ENCODE results near the gene MTMR12. TPM values are rescaled to one million over a fixed set of nuclear protein-coding genes. Genes with fewer than 3 reads are reported as not detected.
A peak's percentile ranks its signal among the peaks of the same experiment; 100 is the strongest.

MTMR12 gene
- 14.4 and 18.5 TPM in 2 replicates for total RNA-seq
- 18.6 and 22.7 TPM in 2 replicates for polyA plus RNA-seq
- polyA plus RNA-seq (2012): 10.7 and 14.2 TPM in 2 replicates
- polyA minus RNA-seq (ENCODE audit: low replicate concordance): 8.8 and 16.1 TPM in 2 replicates

GRCh38 chr5:32312595-32313332, at the start of gene MTMR12:
MTMR12 (minus strand) TSS chr5:32312939; CDS start chr5:32312838, 101 bp downstream.
- Histone ChIP-seq H3K27me3 (ENCODE audit: control insufficient read depth, insufficient read depth, low read length) (no peaks in the 10 kb centered on the region), H3K4me3 (replicated peaks in 1 of 4; ENCODE audit: control extremely low read depth in 1 of 4, insufficient read depth in 1 of 4, low read depth in 3 of 4, low read length in 4 of 4) (peak within 1 kb of the TSS; percentile 76 to 84 (median 83)), H4K20me1 (ENCODE audit: control insufficient read depth, extremely low read depth, insufficient read depth, low read length) (no peaks in the 10 kb centered on the region), H3K9me3 (ENCODE audit: control insufficient read depth, insufficient read depth, low read depth, low read length) (no peaks in the 10 kb centered on the region), H3K4me2 (ENCODE audit: extremely low read depth, insufficient read depth, low read length) (peak within 1 kb of the TSS; percentile 83), H3K9ac (ENCODE audit: insufficient read depth, low read length) (peak within 1 kb of the TSS; percentile 92), H3K79me2 (ENCODE audit: control insufficient read depth, insufficient read depth, low read length) (peaks cover 31% of the 10 kb centered on the region), H3K27ac (ENCODE audit: insufficient read depth, low read length) (peak within 1 kb of the TSS; percentile 85), H2AFZ (ENCODE audit: low read length) (peak within 1 kb of the TSS; percentile 45), H3K4me1 (ENCODE audit: control insufficient read depth, extremely low read depth, insufficient read depth, low read length) (peaks cover 5% of the 10 kb centered on the region), H3K36me3 (ENCODE audit: control insufficient read depth, insufficient read depth, low read length) (no peaks in the 10 kb centered on the region)
- TF ChIP-seq CTCF (conservative IDR thresholded peaks at IDR 0.05 in 1 of 2, IDR thresholded peaks at IDR 0.05 in 1 of 2; ENCODE audit: low read depth in 1 of 2, low read length in 2 of 2) (no peak), EZH2 (IDR thresholded peaks at IDR 0.05; ENCODE audit: low read length, missing control alignments) (no peak)
- peak; percentile 99 for DNase-seq (ENCODE audit: low read depth in 2 of 2)

GRCh38 chr5:32362527-32362926, 49.8 kb upstream of the MTMR12 start:
- no peaks in the 10 kb centered on the region for H3K27me3 ChIP-seq (ENCODE audit: control insufficient read depth, insufficient read depth, low read length)
- TF ChIP-seq CTCF (conservative IDR thresholded peaks at IDR 0.05 in 1 of 2, IDR thresholded peaks at IDR 0.05 in 1 of 2; ENCODE audit: low read depth in 1 of 2, low read length in 2 of 2) (no peak), EZH2 (IDR thresholded peaks at IDR 0.05; ENCODE audit: low read length, missing control alignments) (no peak)
- H3K9ac ChIP-seq (ENCODE audit: insufficient read depth, low read length): no peak overlapping the region
- no peak overlapping the region for H3K27ac ChIP-seq (ENCODE audit: insufficient read depth, low read length)
- no peaks in the 10 kb centered on the region for H3K79me2 ChIP-seq (ENCODE audit: control insufficient read depth, insufficient read depth, low read length)
- peak in 1 of 2 donors; percentile 5 for DNase-seq (ENCODE audit: low read depth in 2 of 2)
- H3K36me3 ChIP-seq (ENCODE audit: control insufficient read depth, insufficient read depth, low read length): peaks cover 4% of the 10 kb centered on the region
- H3K4me3 ChIP-seq (replicated peaks in 1 of 4; ENCODE audit: control extremely low read depth in 1 of 4, insufficient read depth in 1 of 4, low read depth in 3 of 4, low read length in 4 of 4): no peak overlapping the region
- no peaks in the 10 kb centered on the region for H3K4me1 ChIP-seq (ENCODE audit: control insufficient read depth, extremely low read depth, insufficient read depth, low read length)
- H4K20me1 ChIP-seq (ENCODE audit: control insufficient read depth, extremely low read depth, insufficient read depth, low read length): no peaks in the 10 kb centered on the region
- H2AFZ ChIP-seq (ENCODE audit: low read length): no peak overlapping the region
- H3K4me2 ChIP-seq (ENCODE audit: extremely low read depth, insufficient read depth, low read length): no peak overlapping the region
- H3K9me3 ChIP-seq (ENCODE audit: control insufficient read depth, insufficient read depth, low read depth, low read length): no peaks in the 10 kb centered on the region

- no peak for TF ChIP-seq CTCF (conservative IDR thresholded peaks at IDR 0.05 in 1 of 2, IDR thresholded peaks at IDR 0.05 in 1 of 2; ENCODE audit: low read depth in 1 of 2, low read length in 2 of 2)
- TF ChIP-seq EZH2 (IDR thresholded peaks at IDR 0.05; ENCODE audit: low read length, missing control alignments): no peak
- Histone ChIP-seq H3K27me3 (ENCODE audit: control insufficient read depth, insufficient read depth, low read length) (no peaks in the 10 kb centered on the region), H3K4me3 (replicated peaks in 1 of 4; ENCODE audit: control extremely low read depth in 1 of 4, insufficient read depth in 1 of 4, low read depth in 3 of 4, low read length in 4 of 4) (no peak overlapping the region), H3K36me3 (ENCODE audit: control insufficient read depth, insufficient read depth, low read length) (peaks cover 4% of the 10 kb centered on the region), H4K20me1 (ENCODE audit: control insufficient read depth, extremely low read depth, insufficient read depth, low read length) (no peaks in the 10 kb centered on the region), H3K9ac (ENCODE audit: insufficient read depth, low read length) (no peak overlapping the region), H3K79me2 (ENCODE audit: control insufficient read depth, insufficient read depth, low read length) (no peaks in the 10 kb centered on the region), H3K9me3 (ENCODE audit: control insufficient read depth, insufficient read depth, low read depth, low read length) (no peaks in the 10 kb centered on the region), H3K27ac (ENCODE audit: insufficient read depth, low read length) (no peak overlapping the region), H3K4me2 (ENCODE audit: extremely low read depth, insufficient read depth, low read length) (no peak overlapping the region), H2AFZ (ENCODE audit: low read length) (no peak overlapping the region), H3K4me1 (ENCODE audit: control insufficient read depth, extremely low read depth, insufficient read depth, low read length) (no peaks in the 10 kb centered on the region)
- peak in 1 of 2 donors; percentile 21 for DNase-seq (ENCODE audit: low read depth in 2 of 2)
Measured at GRCh38 chr5:32360906-32361305, 48.2 kb upstream of the MTMR12 start.

All from fibroblast of lung (primary cell).